ENCODE results near the gene OR2AT4.
"Not testable (repeated sequence)": the region's sequence is repeated elsewhere in the genome, so short reads cannot be mapped to it uniquely, and the experiment has no call there.

The OR2AT4 gene

GRCh38 chr11:75056814-75057213, 39.9 kb downstream of the OR2AT4 start:
- DNase-seq, result no peak
- H3K27ac ChIP-seq, result no peak overlapping the region
- H3K9me3 ChIP-seq, result peaks cover 0 to 14% (median 7%) of the 10 kb centered on the region in 3 donors
- peaks cover 0 to 3% of the 10 kb centered on the region in 2 donors for H3K27me3 ChIP-seq
- H3K4me3 ChIP-seq, result no peak overlapping the region
- TF ChIP-seq, protein P1, sequence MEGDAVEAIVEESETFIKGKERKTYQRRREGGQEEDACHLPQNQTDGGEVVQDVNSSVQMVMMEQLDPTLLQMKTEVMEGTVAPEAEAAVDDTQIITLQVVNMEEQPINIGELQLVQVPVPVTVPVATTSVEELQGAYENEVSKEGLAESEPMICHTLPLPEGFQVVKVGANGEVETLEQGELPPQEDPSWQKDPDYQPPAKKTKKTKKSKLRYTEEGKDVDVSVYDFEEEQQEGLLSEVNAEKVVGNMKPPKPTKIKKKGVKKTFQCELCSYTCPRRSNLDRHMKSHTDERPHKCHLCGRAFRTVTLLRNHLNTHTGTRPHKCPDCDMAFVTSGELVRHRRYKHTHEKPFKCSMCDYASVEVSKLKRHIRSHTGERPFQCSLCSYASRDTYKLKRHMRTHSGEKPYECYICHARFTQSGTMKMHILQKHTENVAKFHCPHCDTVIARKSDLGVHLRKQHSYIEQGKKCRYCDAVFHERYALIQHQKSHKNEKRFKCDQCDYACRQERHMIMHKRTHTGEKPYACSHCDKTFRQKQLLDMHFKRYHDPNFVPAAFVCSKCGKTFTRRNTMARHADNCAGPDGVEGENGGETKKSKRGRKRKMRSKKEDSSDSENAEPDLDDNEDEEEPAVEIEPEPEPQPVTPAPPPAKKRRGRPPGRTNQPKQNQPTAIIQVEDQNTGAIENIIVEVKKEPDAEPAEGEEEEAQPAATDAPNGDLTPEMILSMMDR (IDR thresholded peaks at IDR 0.05), result no peak
- intact Hi-C loops (cut with DNase I; ENCODE audit: low total_unique reads), result no loop called here
- H3K36me3 ChIP-seq, result no peaks in the 10 kb centered on the region
- H3K4me1 ChIP-seq, result no peaks in the 10 kb centered on the region

DNA sequence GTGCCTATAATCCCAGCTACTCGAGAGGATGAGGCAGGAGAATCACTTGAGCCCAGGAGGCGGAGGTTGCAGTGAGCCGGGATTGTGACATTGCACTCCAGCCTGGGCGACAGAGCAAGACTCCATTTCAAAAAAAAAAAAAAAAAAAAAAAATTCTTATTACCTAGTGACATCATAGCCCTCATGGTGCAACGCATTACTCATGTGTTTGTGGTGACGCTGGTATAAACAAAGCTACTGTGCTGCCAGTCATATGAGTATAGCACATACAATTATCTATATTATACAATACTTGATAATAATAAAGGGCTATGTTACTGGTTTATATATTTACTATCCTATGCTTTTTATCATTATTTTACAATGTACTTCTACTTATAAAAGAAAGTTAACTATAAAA, 41.2 kb downstream of the OR2AT4 start:
- intact Hi-C loops (cut with DNase I; ENCODE audit: low total_unique reads), result no loop called here
- Histone ChIP-seq H3K36me3 (no peaks in the 10 kb centered on the region), H3K27me3 (no peaks in the 10 kb centered on the region), H3K4me3 (no peak overlapping the region), H3K27ac (no peak overlapping the region), H3K9me3 (peaks cover 0 to 18% (median 7%) of the 10 kb centered on the region in 3 donors), H3K4me1 (no peaks in the 10 kb centered on the region)
- TF ChIP-seq, protein P1 (IDR thresholded peaks at IDR 0.05), result no peak
- DNase-seq, result no peak

- TF ChIP-seq, protein P1 (IDR thresholded peaks at IDR 0.05), result no peak
- Histone ChIP-seq H3K4me1 (no peaks in the 10 kb centered on the region), H3K27me3 (no peaks in the 10 kb centered on the region), H3K36me3 (no peaks in the 10 kb centered on the region), H3K4me3 (no peak overlapping the region), H3K9me3 (peaks cover 0 to 18% (median 7%) of the 10 kb centered on the region in 3 donors), H3K27ac (no peak overlapping the region)
- no peak for DNase-seq
- intact Hi-C loops (cut with DNase I; ENCODE audit: low total_unique reads), result no loop called here
These were observed 44.2 kb downstream of the OR2AT4 start for GRCh38 chr11:75052457-75052856.

DNA sequence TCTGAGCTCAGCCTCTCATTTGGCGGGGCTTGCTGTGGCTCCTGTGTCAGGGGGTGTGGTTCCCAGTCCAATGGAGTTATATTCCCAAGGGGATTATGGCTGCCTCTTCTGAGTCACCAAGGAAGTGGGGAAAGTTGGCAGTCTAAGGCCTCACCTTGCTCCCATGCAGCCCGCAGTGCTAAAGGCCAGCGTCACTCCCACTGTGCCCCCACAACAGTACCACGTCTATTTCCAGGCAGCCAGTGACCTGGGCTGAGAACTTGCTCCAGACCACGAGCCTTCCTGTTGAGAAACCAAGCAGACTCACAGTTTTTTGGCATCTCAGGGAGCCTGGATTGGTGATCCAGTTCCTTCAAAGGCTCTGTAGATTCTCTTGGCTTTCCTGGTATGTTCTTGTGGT, 45.6 kb downstream of the OR2AT4 start:
- Histone ChIP-seq H3K9me3 (peaks cover 0 to 18% (median 7%) of the 10 kb centered on the region in 3 donors), H3K4me3 (no peak overlapping the region), H3K36me3 (no peaks in the 10 kb centered on the region), H3K27me3 (no peaks in the 10 kb centered on the region), H3K27ac (no peak overlapping the region), H3K4me1 (no peaks in the 10 kb centered on the region)
- no peak for DNase-seq
- intact Hi-C loops (cut with DNase I; ENCODE audit: low total_unique reads), result no loop called here
- TF ChIP-seq, protein P1 (IDR thresholded peaks at IDR 0.05), result no peak

- H3K36me3 ChIP-seq, result no peaks in the 10 kb centered on the region
- H3K27ac ChIP-seq, result no peak overlapping the region
- H3K9me3 ChIP-seq, result peaks cover 0 to 18% (median 7%) of the 10 kb centered on the region in 3 donors
- H3K4me1 ChIP-seq, result no peaks in the 10 kb centered on the region
- no peaks in the 10 kb centered on the region for H3K27me3 ChIP-seq
- intact Hi-C loops (cut with DNase I; ENCODE audit: low total_unique reads), result no loop called here
- no peak for DNase-seq
- no peak overlapping the region for H3K4me3 ChIP-seq
- TF ChIP-seq, protein P1 (IDR thresholded peaks at IDR 0.05), result no peak
These were observed 46.2 kb downstream of the OR2AT4 start for GRCh38 chr11:75050516-75050915.

GRCh38 chr11:75049501-75050266, 47.0 kb downstream of the OR2AT4 start:
- H3K4me1 ChIP-seq; H3K36me3 ChIP-seq; H3K4me3 ChIP-seq; H3K27ac ChIP-seq; H3K27me3 ChIP-seq; DNase-seq; intact Hi-C loops (cut with DNase I; ENCODE audit: low total_unique reads): not testable (repeated sequence)
- peaks cover 0 to 18% (median 7%) of the 10 kb centered on the region in 3 donors for H3K9me3 ChIP-seq
